Measurements from ENCODE around the gene ACCSL.

ACCSL gene

DNA sequence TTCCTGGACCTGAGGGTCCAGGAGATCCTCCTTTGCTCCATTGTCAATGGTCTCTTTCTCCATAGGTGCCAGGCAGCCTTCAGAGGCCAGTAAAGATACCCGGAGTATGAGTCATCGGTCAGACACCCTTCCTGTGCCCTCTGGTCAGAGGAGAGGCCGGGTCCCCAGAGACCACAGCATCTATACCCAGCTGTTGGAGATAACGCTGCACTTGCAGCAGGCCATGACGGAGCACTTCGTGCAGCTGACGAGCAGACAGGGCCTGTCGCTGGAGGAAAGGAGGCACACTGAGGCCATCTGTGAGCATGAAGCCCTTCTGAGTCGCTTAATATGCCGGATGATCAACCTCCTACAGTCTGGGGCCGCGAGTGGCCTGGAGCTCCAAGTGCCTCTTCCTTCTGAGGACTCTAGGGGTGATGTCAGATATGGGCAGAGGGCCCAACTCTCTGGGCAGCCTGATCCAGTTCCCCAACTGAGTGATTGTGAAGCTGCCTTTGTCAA lies at the start of gene ACCSL:
Gene ACCSL, plus strand, starts transcription at position 51 of the 501 bp plus-strand sequence. Its CDS starts 56 bp downstream, at position 107.
- DNase-seq (ENCODE audit: low spot score) (no peak), FAIRE-seq (no peak)

DNA sequence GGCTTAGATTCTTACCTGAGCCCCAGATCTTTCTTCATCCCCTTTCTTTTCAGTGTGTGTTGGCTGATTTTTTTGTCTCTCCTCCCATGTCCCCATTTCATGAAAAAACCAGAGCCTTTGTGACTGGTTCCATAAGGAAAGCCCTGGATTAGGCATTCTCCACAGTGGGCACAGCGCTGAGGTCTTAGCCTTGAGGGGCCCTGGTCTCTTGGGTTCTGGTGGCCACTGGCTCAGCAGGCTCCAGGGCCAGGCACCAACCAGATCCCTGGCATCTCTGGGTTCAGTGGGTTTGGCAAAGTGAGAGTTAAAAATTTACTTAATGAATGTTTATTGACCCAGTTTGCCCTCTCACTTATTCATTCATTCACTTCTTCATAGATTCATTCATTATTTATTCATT lies 49.5 kb upstream of the ACCSL start:
- FAIRE-seq: no peak
- DNase-seq (ENCODE audit: low spot score): no peak

DNA sequence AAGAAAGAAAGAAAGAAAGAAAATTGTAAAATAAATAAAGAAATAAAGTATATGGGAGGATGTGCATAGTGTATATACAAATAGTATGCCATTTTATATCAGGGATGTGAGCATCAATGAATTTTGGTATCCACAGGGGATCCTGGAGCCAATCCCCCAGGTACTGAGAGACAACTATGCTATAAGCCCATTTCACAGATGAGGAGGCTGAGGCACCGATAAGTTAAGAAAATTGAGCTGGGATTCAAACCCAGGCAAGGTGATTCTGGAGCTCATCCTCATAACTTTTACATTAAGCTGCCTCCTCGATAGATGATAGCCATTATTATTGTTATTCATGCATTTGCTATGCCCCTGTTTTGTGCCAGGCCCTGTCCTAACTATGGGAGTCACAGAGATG lies 47.0 kb upstream of the ACCSL start:
- DNase-seq (ENCODE audit: low spot score): no peak
- no peak for FAIRE-seq

DNA sequence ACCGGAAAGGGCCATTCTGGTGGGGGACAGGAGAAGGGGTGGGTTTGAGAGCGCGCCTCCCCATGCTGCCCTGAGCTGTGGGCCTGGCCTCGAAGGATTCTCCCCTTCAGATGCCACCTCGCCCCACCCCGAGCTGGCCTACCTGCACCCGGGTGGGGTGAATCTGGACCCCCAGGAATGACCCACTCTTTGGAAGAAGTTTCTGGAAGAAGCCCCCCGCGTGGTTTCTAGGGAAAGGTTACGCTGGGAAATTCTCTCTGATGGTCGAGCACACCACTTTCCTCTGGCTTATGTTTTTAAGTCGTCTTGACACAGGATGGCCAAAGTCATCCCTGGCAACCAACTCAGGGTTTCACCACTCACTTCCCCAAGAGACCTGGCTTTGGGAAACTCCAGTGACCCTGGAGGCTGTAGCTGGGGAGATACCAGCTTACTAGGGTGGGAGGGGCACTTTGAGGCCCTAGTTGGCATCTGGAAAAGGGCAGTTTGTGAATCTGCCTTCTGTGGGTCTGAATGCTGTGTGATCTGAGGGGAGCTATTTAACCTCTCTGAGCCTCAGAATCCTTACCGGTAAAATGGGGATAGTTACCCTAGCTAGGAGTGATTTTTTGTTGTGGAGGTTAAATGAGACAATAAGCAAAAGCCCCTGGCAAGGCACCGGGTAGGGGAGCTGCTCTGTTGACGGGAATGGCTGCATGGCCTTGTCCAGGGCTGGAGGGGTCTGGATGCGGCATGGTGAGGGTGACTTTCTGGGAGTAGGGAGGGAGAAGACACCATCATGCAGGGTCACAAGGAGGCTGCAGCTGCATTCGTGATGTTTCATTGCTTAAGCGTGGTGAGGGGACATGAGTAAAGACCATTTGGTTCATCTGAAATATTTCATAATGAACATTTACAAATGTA lies 45.3 kb upstream of the ACCSL start:
- no peak for FAIRE-seq

DNA sequence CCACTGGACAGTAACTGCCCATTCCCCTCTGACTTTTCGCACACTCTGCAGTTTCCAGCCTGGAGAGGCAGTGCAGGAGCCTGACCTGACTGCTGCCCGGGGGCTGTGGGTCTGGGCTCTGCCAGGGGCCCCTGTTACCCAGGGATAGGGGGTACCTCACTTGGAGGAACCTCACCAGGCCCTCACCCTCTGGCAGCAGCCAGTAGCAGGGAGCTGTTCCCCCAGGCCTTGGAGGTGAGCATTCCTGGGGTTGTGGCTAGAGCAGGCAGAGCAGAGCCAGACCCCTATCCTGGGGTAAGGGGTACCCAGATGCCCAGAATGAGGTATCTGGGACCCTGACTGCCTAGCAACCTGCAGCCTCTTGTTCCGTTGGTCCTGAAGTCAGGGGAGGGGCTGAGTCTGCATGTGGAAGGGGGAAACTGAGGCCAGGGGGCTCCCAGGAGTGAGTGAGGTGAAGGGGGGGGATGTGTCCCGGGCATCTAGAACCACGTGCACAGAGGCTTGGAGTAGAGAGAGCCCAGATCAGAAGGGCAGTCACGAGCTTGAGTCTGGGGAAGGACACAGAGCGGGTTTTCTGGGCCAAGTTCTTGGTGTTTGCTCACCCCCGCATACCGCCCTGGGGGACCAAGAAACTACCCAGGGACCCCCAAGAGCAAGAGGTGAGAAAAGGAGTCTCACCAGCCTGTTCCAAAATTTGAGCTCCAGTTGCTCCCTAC lies 43.9 kb upstream of the ACCSL start:
- DNase-seq (ENCODE audit: low spot score) (no peak), FAIRE-seq (no peak)

More for the DNA sequence above, 45.3 kb upstream of the ACCSL start:
- DNase-seq (ENCODE audit: low spot score): no peak

DNA sequence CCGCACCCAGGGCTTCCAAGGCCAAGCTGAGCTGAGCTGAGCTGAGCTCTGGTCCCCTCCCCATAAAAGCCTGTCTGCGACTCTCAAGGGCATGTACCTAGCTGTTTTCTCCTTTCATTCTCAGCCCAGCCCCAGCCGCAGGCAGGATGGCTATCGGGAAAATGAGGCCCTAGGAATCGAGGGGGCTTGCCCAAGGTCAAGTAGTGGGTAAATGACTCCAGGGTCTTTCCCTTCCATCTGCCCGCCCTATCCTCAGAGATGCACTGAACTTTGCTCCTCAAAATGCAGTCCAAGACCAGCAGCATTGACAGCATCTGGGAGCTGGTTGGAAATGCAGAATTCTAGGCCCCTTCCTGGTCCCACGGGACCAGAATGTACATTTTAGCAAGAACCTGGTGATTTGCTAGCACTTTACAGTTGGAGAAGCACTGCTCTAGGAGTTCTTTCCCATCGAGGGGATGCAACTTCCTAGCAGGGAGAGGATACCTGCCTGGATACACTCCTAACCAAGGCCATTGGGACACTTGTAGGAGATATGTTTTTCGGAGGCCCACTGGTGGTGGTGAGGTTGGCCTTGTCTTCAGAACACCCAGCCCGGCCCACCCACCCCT lies 43.2 kb upstream of the ACCSL start:
- FAIRE-seq (no peak), DNase-seq (ENCODE audit: low spot score) (no peak)

DNA sequence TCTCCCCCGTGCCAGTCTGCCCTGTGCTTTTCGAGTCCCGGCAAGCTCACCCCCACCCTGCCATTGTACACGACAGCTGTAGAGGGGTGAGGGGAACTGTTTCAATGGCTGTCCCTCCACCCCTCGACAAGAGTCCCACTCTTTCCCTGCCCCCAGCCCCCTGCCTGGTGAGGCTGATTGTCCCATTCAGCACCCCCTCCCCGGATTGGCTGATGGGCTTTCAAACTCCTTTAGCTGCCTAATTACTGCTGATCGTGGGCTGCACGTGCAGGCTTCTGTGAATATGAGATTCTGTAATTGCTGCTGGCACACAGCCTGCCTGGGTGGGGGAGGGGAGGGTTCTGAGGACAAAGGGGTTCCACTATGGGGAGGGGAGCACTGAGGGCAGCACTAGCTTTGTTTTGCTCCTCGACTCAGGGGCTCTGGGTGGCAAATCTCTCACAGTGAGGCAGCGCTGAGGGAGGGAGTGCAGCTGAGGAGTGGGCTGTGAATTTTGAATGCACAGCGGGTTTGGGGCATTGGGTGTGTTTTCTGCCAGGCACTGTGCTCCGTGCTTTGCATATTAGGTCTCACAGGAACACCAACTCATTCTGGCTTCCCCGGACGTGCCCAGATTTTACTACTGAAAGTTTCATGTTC lies 42.6 kb upstream of the ACCSL start:
- FAIRE-seq (no peak), DNase-seq (ENCODE audit: low spot score) (no peak)

DNA sequence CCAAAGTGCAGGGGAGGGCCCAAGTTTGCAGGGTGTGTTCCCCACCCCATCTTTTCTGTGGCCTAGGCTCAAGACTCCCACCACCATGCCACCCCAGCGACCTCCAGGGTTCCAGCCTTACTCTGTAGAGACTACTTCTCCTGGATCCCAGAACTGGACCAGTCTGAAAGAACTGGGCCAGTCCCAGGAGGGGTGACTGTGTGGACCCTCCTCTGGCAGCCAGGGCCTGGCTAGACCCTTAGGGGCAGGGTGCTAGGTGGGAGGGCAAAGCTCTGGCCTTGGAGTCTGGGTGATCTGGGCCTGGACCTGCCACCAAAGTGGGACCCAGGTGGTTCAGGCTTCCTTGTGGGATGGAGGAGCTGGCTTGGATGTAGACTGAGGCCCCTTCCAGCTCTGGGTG lies 41.8 kb upstream of the ACCSL start:
- DNase-seq (ENCODE audit: low spot score) (no peak), FAIRE-seq (no peak)

DNA sequence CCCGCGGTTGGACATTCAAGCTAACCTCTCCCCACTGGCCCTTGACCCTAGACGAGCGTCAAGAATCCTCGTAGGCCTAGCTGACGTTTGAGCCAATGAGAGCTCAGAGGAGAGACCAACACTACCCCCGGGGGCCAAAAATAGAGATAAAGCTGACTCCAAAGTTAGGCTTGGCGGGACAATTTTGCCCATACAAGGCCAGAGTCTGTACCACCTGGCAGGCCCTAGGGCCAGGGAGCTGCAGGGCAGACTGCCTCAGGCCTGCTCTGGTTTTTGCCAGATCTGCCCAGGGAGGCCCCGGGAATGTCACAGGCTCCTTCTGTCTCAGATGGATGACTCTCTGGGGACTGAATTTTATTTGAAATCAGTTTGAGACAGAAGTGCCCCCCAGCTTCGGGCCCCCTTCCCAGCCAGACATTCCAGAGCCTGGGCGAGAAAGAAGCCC lies 40.8 kb upstream of the ACCSL start:
- FAIRE-seq: no peak
- no peak for DNase-seq (ENCODE audit: low spot score)

DNA sequence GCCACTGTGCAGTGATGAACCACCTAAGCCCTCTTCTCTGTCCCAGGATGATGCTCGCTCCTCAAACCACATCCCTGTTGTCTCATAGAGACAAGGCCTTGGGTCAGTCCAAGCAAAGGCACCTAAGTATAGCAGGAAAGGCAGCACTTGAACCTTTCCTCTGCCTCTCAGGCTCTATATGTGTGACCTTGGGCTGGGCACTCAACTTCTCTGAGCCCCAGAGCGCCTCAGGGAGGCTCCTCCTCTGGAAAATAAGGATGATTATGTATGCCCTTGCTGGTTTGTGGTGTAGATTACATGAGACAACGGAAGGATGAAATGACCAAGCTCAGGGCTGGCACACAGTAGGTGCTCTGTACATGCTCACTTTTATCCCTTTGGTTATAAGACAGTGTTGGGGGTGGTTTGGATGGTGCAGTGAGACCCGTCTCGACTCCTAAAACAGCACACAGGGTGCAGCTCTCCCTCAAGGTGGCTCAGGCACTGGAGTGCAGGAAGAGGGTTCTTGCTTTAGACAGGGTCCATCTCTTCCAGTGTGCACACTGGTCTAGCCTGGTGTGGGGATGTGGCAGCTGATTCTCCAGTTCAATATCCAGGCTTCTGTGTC lies 40.2 kb upstream of the ACCSL start:
- DNase-seq (ENCODE audit: low spot score) (no peak), FAIRE-seq (no peak)

DNA sequence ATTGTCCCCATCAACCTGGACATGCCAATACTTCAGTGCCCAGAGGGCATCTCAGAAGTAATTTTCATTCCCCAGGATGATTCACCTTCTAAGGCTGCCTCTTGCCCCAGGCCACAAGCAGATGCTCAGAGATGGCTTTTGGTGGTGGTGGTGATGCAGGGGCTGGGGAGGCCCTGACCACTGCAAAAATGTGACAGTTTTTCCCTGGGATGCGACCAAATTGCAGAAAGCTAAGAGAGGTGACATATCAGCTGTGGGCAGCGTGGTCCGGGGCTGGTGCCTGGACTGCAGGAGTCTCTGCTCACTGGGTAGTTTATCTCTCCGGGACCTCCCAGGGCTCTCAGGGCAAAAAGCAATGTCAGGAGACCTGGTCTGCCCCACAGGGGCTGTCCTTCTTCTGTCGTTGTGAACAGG lies 39.7 kb upstream of the ACCSL start:
- no peak for FAIRE-seq
- DNase-seq (ENCODE audit: low spot score): no peak

DNA sequence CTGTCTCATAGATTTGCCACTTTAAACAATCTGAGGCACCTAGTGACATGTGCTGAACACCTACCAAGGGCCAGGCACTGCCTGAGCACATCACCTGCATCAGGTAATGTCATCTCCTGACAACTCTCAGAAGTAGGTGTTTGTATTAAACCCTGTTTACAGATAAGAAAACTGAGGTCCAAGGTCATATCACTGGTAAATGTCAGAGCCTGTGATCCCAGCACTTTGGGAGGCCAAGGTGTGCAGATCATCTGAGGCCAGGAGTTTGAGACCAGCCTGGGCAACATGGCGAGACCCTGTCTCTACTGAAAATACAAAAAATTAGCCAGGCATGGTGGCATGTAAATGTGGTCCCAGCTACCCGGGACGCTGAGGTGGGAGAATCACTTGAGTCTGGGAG lies 39.1 kb upstream of the ACCSL start:
- DNase-seq (ENCODE audit: low spot score) (no peak), FAIRE-seq (no peak)

DNA sequence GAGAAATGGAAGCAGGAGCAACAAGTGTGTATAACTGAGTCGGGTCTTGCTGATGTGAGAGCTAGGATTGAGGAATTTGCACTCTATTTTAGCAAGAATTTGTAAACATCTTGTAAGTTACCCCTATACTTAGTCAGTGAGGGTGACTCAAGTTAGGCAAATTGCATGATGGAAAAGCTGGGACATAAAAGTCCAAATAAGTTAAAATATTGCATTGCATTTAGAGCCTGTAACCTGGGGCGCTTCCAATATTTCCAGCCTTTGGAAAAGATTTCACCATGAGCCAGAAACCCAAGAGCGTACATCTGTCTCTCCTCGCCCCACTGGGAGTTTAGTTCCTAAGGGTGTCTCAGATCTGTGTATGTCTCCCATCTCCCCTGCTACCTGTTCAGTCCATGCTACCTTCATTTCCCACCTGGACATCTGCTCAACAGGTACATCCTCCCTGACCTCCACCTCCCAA lies 37.0 kb upstream of the ACCSL start:
- DNase-seq (ENCODE audit: low spot score) (no peak), FAIRE-seq (no peak)

DNA sequence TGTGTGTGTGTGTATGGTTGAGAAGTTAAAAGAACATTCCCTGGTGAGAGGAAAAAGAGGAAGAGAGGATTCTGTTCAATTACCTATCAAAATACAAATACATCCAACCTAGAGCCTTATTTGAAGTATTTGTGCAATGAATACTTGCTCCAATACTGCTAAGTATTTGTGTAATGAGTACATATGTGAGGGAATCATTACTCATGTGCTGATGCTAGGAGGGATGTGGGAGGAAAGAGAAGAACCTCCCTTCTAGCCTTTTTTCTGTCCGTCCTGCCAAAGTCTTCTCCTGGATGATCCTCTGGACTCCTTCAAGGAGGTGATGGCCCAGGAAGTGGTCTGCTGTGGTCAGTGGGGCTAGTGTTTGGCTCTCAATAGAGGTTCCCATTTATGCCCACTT lies 36.0 kb upstream of the ACCSL start:
- FAIRE-seq (no peak), DNase-seq (ENCODE audit: low spot score) (no peak)

DNA sequence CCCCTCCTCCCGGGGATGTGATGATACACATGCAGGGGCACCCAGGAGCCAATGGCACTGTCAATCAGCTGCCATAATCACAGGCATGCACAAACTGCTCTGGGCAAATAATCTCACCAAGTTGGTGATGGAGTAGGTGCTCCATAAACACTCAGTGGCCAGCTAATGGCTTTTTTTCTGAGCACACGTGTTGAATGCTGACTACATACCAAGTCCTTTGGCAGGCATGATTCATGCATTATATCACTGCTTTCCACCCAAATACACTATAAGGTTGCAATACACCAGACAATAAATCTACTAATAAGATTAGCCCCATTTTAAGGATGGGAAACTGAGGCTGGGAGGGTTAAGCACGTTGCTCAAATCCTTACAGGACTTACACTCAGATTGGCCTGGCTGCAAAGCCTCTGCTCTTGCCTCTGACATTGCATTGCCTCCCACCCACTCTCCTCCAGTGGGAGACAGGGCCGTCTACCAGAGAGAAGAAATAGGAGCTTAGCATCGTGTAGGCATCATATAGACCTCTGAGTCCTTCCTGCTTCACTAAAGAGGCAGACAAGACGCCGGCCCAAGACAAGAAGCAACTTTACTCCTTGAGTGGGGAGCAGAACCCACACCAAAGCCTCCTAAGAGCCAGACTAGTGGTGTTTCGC lies 32.7 kb upstream of the ACCSL start:
- FAIRE-seq (no peak), DNase-seq (ENCODE audit: low spot score) (no peak)

DNA sequence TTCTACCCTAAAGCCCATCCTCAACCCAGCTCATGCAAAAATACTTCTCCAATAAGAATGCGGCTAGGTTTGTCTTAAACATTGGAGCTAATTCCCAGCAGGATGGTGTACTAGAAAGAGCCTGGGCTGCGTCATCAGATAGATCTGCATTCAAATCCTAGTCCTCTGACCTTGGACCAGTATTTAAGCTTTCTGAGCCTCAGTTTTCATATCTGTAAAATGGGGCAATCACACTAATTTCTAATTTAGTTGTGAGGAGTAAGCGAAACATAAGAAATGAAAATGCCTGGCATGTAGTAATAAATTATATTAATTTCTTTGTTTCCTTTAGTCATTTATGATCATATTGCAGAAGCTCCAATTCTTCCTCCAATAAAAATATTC lies 32.2 kb upstream of the ACCSL start:
- FAIRE-seq: no peak

DNA sequence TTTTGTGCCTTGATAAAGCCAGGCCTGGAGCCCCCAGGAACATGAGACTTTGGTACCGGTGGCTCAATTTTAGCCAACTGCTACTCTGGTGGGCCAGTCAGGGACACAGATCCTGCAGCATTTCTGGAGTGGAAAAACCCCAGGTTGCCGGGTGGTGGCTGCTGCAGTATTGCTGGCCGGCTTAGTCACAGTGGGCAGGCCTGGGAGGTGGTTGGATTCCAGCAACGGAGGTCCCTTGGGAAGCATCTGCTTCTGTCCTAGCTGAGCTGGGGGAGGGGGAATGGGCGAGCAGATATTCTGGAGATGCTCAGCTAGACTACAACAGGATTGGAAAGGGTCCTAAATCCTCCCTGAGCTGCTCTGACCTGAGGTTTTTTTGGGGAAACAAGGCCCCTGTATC lies 31.6 kb upstream of the ACCSL start:
- FAIRE-seq (no peak), DNase-seq (ENCODE audit: low spot score) (no peak)

More for the DNA sequence above, 32.2 kb upstream of the ACCSL start:
- DNase-seq (ENCODE audit: low spot score): no peak

DNA sequence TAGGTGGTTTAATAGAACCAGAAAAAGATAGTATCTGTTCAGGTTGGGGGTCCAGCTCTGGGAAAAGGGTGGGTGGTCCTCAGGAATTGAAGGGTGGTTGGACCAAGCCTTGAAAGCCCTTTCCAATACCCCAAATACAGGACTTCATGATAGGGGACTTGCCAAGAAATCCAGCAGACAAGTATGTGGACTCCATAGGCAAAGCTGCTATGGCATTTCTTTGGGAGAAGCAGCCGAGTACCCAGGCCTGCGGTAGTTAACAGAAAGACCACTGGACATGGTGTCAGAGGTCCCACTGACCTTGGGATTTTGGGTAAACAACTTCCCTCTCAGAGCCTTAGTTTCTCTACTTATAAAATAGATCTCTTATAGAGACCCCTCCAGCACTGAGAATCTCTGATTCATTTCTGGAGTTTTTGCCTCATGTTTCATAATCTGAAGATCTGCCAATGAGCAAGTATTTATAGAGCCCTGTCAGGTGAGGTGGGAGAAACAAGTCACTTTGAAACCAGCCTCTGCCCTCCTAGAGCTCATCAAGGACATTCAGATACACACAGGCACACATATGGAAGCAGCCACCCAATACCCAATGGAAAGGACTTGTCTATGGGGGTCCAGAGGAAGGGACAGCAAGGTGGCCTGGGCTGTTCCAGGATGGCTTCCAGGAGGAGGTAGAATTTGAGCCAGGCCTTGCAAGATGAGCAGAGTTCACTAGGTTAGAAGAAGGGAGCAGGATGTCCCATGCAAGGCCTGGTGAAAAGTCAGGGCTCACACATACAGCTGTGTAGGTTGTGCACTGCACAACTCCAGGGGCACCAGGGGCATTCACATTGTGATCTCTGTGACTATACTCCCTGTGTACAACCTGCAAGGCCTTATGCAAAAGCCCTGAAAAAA lies 31.0 kb upstream of the ACCSL start:
- DNase-seq (ENCODE audit: low spot score): no peak

DNA sequence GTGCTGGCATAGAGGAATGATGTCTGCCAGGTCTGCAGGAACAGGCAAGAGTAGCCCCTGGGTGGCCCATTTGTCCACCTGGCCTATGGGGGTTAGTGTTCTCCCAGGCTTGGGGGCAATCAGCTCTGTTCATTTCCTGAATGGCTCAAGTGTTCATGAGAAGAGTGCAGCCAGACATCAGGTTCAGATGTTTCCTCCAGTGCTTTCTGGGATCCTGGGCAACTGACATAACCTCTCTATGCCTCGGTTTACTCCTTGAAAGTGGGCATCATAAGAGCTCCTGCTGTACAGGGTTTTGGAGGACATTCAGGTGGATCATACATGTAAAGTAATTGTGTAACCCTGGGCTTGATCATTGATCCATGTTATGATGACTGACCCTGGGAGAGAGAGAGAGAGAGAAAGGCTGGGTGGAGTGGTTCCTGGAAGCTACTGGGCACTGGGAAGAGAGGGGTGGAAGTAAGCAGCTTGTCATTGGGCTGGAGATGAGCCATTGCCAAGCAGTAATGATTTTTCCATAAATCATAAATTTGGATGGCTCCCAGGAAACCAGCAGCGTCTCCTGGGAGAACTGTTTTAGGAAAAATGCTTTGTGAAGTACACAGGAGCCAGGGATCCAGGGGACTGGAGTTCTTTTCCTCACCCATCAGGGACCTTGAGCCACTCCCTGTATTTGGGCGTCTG lies 30.2 kb upstream of the ACCSL start:
- DNase-seq (ENCODE audit: low spot score): no peak
- no peak for FAIRE-seq

More for the DNA sequence above, 31.0 kb upstream of the ACCSL start:
- no peak for FAIRE-seq
